HepG2 (cell line): ENCODE results near the gene HECTD2. TPM values are rescaled to one million over a fixed set of nuclear protein-coding genes. Genes with fewer than 3 reads are reported as not detected.

Source experiments
- ATAC-seq: fragments of 200-7000 bp; cut with Tn5 transposase; 3 replicates; pipeline ENCODE4 v1.9.1; 2020; ENCODE audit warnings: mild to moderate bottlenecking, moderate library complexity
- BruUV-seq: library from RNA; stranded (reverse); fragments of 400-500 nt; replicated peaks from 2 replicates; lab custom pipeline; 2021; lab: Mats Ljungman, UMichigan
- CTCF ChIA-PET: fragments of 300-600 bp; formaldehyde crosslinking; extraction: SDS; loops from one replicate; lab custom pipeline; 2021; ENCODE audit warnings: low total read pairs, inconsistent platforms, low intra/inter-chr PET ratio; lab: Yijun Ruan, JAX
- POLR2A ChIA-PET: fragments of 350-600 bp; sonication (Branson Sonifier 250); formaldehyde crosslinking; loops from one replicate; lab custom pipeline; 2020; ENCODE audit warnings: antibody characterized with exemption, inconsistent platforms; lab: Yijun Ruan, JAX
- DNase-seq: peaks from one replicate; pipeline ENCODE4 v3.0.0-alpha.2; 2015; ENCODE audit warnings: low spot score
- FAIRE-seq: peaks from 3 replicates; lab custom pipeline; 2011; peaks lifted over from hg19 to GRCh38; lab: Jason Lieb, UNC
- H2AFZ ChIP-seq: one replicate; pipeline ENCODE4 v1.6.1; 2011; ENCODE audit warnings: low read length, inconsistent platforms
- H3K27ac ChIP-seq: fragments of 300-600 bp; 3 replicates; pipeline ENCODE4 v1.8.0; 2011; ENCODE audit warnings: mixed run types, mild to moderate bottlenecking, mixed read lengths, low read length, inconsistent platforms; ENCODE audit not compliant: insufficient read depth; ENCODE audit errors: extremely low read length
- H3K27me3 ChIP-seq, 2 experiments: fragments of 200-600 bp in 1 of 2; 2 replicates in 1 of 2; 3 replicates in 1 of 2; pipeline versions ENCODE4 v1.6.0 to v1.8.0; 2011; ENCODE audit warnings: low read length in 2 of 2, mild to moderate bottlenecking in 2 of 2, moderate library complexity in 2 of 2, inconsistent platforms in 1 of 2; ENCODE audit not compliant: insufficient read depth in 2 of 2, control insufficient read depth in 1 of 2
- H3K36me3 ChIP-seq, 2 experiments: fragments of 200-600 bp in 1 of 2; replicated peaks in 1 of 2; 2 replicates in 1 of 2; 3 replicates in 1 of 2; pipeline versions ENCODE4 v1.5.1 to v1.8.0; 2011; ENCODE audit warnings: low read length in 2 of 2, inconsistent platforms in 1 of 2; ENCODE audit not compliant: insufficient read depth in 2 of 2, control insufficient read depth in 1 of 2
- H3K4me1 ChIP-seq: 2 replicates; pipeline ENCODE4 v1.5.1; 2012; ENCODE audit warnings: low read length, inconsistent platforms; ENCODE audit not compliant: insufficient read depth
- H3K4me2 ChIP-seq: 2 replicates; pipeline ENCODE4 v1.6.0; 2011; ENCODE audit warnings: low read depth, low read length, inconsistent platforms
- H3K4me3 ChIP-seq, 3 experiments: fragments of 200-600 bp in 1 of 3; sonication (generic), shearing (Covaris generic) in 1 of 3; replicated peaks in 1 of 3; 2 replicates each; pipeline ENCODE4 v1.5.1; 2011 to 2016; ENCODE audit warnings: low read length in 3 of 3, inconsistent platforms in 2 of 3, low read depth in 2 of 3, mild to moderate bottlenecking in 2 of 3, control low read depth in 1 of 3, mixed read lengths in 1 of 3; ENCODE audit not compliant: insufficient read depth in 1 of 3
- H3K79me2 ChIP-seq: one replicate; pipeline ENCODE4 v1.6.1; 2011; ENCODE audit warnings: low read length, inconsistent platforms; ENCODE audit not compliant: insufficient read depth
- H3K9ac ChIP-seq: 2 replicates; pipeline ENCODE4 v1.6.0; 2011; ENCODE audit warnings: mild to moderate bottlenecking, low read depth, low read length, inconsistent platforms; ENCODE audit not compliant: insufficient read depth
- H3K9me3 ChIP-seq: 2 replicates; pipeline ENCODE4 v1.5.1; 2012; ENCODE audit warnings: mild to moderate bottlenecking, low read length
- H4K20me1 ChIP-seq: 2 replicates; pipeline ENCODE4 v1.6.0; 2011; ENCODE audit warnings: inconsistent platforms, mild to moderate bottlenecking, low read length, moderate library complexity; ENCODE audit not compliant: insufficient read depth
- MIER3 ChIP-seq: IDR thresholded peaks from 2 replicates; pipeline ENCODE4 v1.6.1; 2016; ENCODE audit warnings: missing compliant biosample characterization, borderline replicate concordance
- NCOA5 ChIP-seq: sonication (generic); formaldehyde crosslinking; IDR thresholded peaks from 2 replicates; pipeline ENCODE4 v1.4.0; 2020; ENCODE audit warnings: missing genetic modification reagents
- PRPF4 ChIP-seq: fragments of 200-400 bp; formaldehyde crosslinking; IDR thresholded peaks from 2 replicates; pipeline ENCODE4 v1.6.1; 2016; ENCODE audit warnings: low read length, low read depth; ENCODE audit not compliant: poor library complexity, severe bottlenecking
- RBM39 ChIP-seq: fragments of 200-400 bp; formaldehyde crosslinking; IDR thresholded peaks from one replicate; pipeline ENCODE4 v1.6.1; 2018; ENCODE audit warnings: antibody characterized with exemption, mild to moderate bottlenecking, low read depth, low read length; ENCODE audit not compliant: poor library complexity, severe bottlenecking
- SMARCE1 ChIP-seq: fragments of 450-650 bp; IDR thresholded peaks from 2 replicates; pipeline ENCODE4 v1.6.1; 2017; ENCODE audit warnings: borderline replicate concordance
- SOX13 ChIP-seq, 3 experiments: fragments of 450-650 bp in 1 of 3; sonication (generic) in 1 of 3; formaldehyde crosslinking in 1 of 3; IDR thresholded peaks in 2 of 3; conservative IDR thresholded peaks in 1 of 3; 2 replicates each; pipeline versions ENCODE4 v1.5.0 to v1.6.1; 2016 to 2020; ENCODE audit warnings: antibody characterized with exemption in 1 of 3, mild to moderate bottlenecking in 1 of 3, missing compliant biosample characterization in 1 of 3, missing genetic modification reagents in 1 of 3, moderate library complexity in 1 of 3
- SP4 ChIP-seq: sonication (generic); formaldehyde crosslinking; IDR thresholded peaks from 2 replicates; pipeline ENCODE4 v1.8.1; 2023; ENCODE audit warnings: mild to moderate bottlenecking, missing genetic modification reagents
- TCF7 ChIP-seq: sonication (generic); IDR thresholded peaks from 2 replicates; pipeline ENCODE4 v1.6.1; 2016; ENCODE audit warnings: antibody characterized with exemption, low read depth
- TRIM24 ChIP-seq: sonication (generic); formaldehyde crosslinking; IDR thresholded peaks from 2 replicates; pipeline ENCODE4 v1.8.0; 2022; ENCODE audit warnings: mild to moderate bottlenecking, missing genetic modification reagents
- U2AF2 ChIP-seq: fragments of 200-400 bp; formaldehyde crosslinking; IDR thresholded peaks from 2 replicates; pipeline ENCODE4 v1.6.1; 2017; ENCODE audit warnings: low read depth, mild to moderate bottlenecking, low read length
- ZNF17 ChIP-seq: sonication (generic); formaldehyde crosslinking; IDR thresholded peaks from 2 replicates; pipeline ENCODE4 v1.5.0; 2020; ENCODE audit warnings: mild to moderate bottlenecking, missing genetic modification reagents
- ZNF180 ChIP-seq: sonication (generic); formaldehyde crosslinking; IDR thresholded peaks from 2 replicates; pipeline ENCODE4 v1.4.0; 2020; ENCODE audit warnings: low read depth, missing genetic modification reagents, borderline replicate concordance
- ZNF33A ChIP-seq: sonication (generic); formaldehyde crosslinking; IDR thresholded peaks from 2 replicates; pipeline ENCODE4 v1.5.1; 2020; ENCODE audit warnings: missing genetic modification reagents, mild to moderate bottlenecking, moderate library complexity, borderline replicate concordance
- ZNF44 ChIP-seq: sonication (generic); formaldehyde crosslinking; IDR thresholded peaks from 2 replicates; pipeline ENCODE4 v1.5.1; 2020; ENCODE audit warnings: mild to moderate bottlenecking, missing genetic modification reagents
- ZNF503 ChIP-seq: sonication (generic); formaldehyde crosslinking; IDR thresholded peaks from 2 replicates; pipeline ENCODE4 v1.4.0; 2020; ENCODE audit warnings: missing genetic modification reagents
- WGBS: methylation state at CpG from one replicate; pipeline ENCODE4 v1.1.6; 2017; ENCODE audit warnings: low lambda C conversion rate; 5-methylcytosine and 5-hydroxymethylcytosine counted together
- in situ Hi-C: cut with HindIII; loops from 2 replicates; pipeline ENCODE4 v1.10.0; 2017; ENCODE audit warnings: low pct_unique_long_range_greater_than_20kb; ENCODE audit not compliant: extremely low pct_ligation_motif_present
- intact Hi-C: fragments of 100-400 bp; cut with micrococcal nuclease; formaldehyde crosslinking; loops from one replicate; pipeline ENCODE4 v1.10.0; 2022; ENCODE audit not compliant: unreplicated experiment
- polyA plus RNA-seq, 8 experiments: library from polyadenylated mRNA; depleted of rRNA in 3 of 8; stranded (reverse) in 7 of 8; unstranded in 1 of 8; fragments of >200 nt; fragmentation: Illumina TruSeq in 4 of 8; extraction: Trizol in 4 of 8; gene quantifications; 2 replicates each; pipeline versions ENCODE4 v1.2.1 to v1.2.3, GENCODE V29; 2011 to 2016; ENCODE audit warnings: low read depth in 4 of 8, missing spikeins in 1 of 8, mixed read lengths in 1 of 8; ENCODE audit not compliant: insufficient read depth in 1 of 8
- total RNA-seq, 5 experiments: library from RNA; depleted of rRNA; stranded (reverse); fragments of >200 nt; fragmentation: Illumina TruSeq; extraction: Trizol; gene quantifications; 2 replicates each; pipeline ENCODE4 v1.2.3, GENCODE V29; 2016; ENCODE audit warnings: low read depth in 1 of 5
- TF ChIP-seq, protein P1 (sequence below): sonication (generic); formaldehyde crosslinking; IDR thresholded peaks from 2 replicates; pipeline ENCODE4 v1.8.0; 2022; ENCODE audit warnings: mild to moderate bottlenecking, missing genetic modification reagents, moderate library complexity
- TF ChIP-seq, protein P2 (sequence below): sonication (generic); formaldehyde crosslinking; IDR thresholded peaks from 2 replicates; pipeline ENCODE4 v1.4.0; 2020; ENCODE audit warnings: mild to moderate bottlenecking, missing genetic modification reagents
- TF ChIP-seq, protein P3 (sequence below): sonication (generic); formaldehyde crosslinking; IDR thresholded peaks from 2 replicates; pipeline ENCODE4 v1.4.0; 2020; ENCODE audit warnings: missing genetic modification reagents, borderline replicate concordance

Gene HECTD2
- total and polyA plus RNA-seq, 2 of the 13 experiments (the other 11 are each of a cell fraction or from before 2014, with no cell fraction given) = 3.2 to 5.2 TPM

DNA sequence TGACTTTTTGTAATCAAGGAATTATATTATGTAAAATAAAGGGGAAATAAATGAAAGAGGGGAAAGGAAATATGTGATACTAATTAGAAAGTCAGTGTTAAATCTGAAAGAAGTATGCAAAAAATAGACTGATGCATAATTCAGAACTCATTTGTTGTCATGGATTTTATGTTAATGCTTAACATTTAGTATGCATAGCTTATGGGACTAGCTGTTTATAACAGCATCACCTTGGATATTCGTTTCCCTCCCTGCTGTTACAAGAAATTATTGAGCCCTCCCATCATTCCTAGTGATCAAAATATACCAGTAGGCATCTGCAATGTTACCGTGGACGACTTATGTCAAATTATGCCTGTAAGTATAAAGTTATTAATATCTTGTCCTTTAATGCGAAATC lies 85.9 kb downstream of the HECTD2 start:
- POLR2A ChIA-PET = no interaction called here
- in situ Hi-C loops = loop anchor here (5.0 kb wide), 1 partner anchor 136 kb away; the partner anchor contains the start of gene PPP1R3C
- Histone ChIP-seq H4K20me1 (no peaks in the 10 kb centered on the region), H3K4me2 (no peak overlapping the region), H3K36me3 (no peaks in the 10 kb centered on the region), H3K9me3 (no peaks in the 10 kb centered on the region), H3K79me2 (no peaks in the 10 kb centered on the region), H3K4me3 (no peak overlapping the region), H3K27me3 (no peaks in the 10 kb centered on the region; a peak in 1 of 5 replicates), H3K4me1 (no peaks in the 10 kb centered on the region), H3K9ac (no peak overlapping the region), H2AFZ (no peak overlapping the region), H3K27ac (no peak overlapping the region)
- WGBS = 82% methylated on average over 4 of the region's 4 CpGs
- BruUV-seq = no TSS peak
- DNase-seq (no peak), FAIRE-seq (no peak), ATAC-seq (no peak)
- intact Hi-C loops = loop anchor here (10.0 kb wide), 1 partner anchor 249 kb away; no protein-coding TSS in a partner anchor
- CTCF ChIA-PET = interaction anchor here (4.9 kb wide), 1 partner anchor 139 kb away, joined by 40 read pairs; no protein-coding TSS in a partner anchor
- TF ChIP-seq MIER3 (CRISPR knock-in tag) = no peak
- no peak for TF ChIP-seq NCOA5 (CRISPR knock-in tag)
- no peak for TF ChIP-seq SOX13 (IDR thresholded peaks at IDR 0.05)
- TF ChIP-seq SOX13 (CRISPR knock-in tag; conservative IDR thresholded peaks at IDR 0.05 in 1 of 2, IDR thresholded peaks at IDR 0.05 in 1 of 2) = no peak
- no peak for TF ChIP-seq RBM39
- no peak for TF ChIP-seq ZNF17 (CRISPR knock-in tag)
- TF ChIP-seq, protein P1, sequence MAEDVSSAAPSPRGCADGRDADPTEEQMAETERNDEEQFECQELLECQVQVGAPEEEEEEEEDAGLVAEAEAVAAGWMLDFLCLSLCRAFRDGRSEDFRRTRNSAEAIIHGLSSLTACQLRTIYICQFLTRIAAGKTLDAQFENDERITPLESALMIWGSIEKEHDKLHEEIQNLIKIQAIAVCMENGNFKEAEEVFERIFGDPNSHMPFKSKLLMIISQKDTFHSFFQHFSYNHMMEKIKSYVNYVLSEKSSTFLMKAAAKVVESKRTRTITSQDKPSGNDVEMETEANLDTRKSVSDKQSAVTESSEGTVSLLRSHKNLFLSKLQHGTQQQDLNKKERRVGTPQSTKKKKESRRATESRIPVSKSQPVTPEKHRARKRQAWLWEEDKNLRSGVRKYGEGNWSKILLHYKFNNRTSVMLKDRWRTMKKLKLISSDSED (CRISPR knock-in tag) = no peak
- TF ChIP-seq, protein P2, sequence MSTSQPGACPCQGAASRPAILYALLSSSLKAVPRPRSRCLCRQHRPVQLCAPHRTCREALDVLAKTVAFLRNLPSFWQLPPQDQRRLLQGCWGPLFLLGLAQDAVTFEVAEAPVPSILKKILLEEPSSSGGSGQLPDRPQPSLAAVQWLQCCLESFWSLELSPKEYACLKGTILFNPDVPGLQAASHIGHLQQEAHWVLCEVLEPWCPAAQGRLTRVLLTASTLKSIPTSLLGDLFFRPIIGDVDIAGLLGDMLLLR (CRISPR knock-in tag) = no peak
- TF ChIP-seq TCF7 = no peak
- TF ChIP-seq, protein P3, sequence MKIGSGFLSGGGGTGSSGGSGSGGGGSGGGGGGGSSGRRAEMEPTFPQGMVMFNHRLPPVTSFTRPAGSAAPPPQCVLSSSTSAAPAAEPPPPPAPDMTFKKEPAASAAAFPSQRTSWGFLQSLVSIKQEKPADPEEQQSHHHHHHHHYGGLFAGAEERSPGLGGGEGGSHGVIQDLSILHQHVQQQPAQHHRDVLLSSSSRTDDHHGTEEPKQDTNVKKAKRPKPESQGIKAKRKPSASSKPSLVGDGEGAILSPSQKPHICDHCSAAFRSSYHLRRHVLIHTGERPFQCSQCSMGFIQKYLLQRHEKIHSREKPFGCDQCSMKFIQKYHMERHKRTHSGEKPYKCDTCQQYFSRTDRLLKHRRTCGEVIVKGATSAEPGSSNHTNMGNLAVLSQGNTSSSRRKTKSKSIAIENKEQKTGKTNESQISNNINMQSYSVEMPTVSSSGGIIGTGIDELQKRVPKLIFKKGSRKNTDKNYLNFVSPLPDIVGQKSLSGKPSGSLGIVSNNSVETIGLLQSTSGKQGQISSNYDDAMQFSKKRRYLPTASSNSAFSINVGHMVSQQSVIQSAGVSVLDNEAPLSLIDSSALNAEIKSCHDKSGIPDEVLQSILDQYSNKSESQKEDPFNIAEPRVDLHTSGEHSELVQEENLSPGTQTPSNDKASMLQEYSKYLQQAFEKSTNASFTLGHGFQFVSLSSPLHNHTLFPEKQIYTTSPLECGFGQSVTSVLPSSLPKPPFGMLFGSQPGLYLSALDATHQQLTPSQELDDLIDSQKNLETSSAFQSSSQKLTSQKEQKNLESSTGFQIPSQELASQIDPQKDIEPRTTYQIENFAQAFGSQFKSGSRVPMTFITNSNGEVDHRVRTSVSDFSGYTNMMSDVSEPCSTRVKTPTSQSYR = no peak
- no peak for TF ChIP-seq SMARCE1
- TF ChIP-seq ZNF44 (CRISPR knock-in tag) = no peak
- no peak for TF ChIP-seq ZNF33A
- TF ChIP-seq ZNF503 (CRISPR knock-in tag) = no peak
- TF ChIP-seq U2AF2 = no peak
- no peak for TF ChIP-seq SP4 (CRISPR knock-in tag)
- no peak for TF ChIP-seq ZNF180 (CRISPR knock-in tag)
- TF ChIP-seq PRPF4 = no peak
- TF ChIP-seq TRIM24 (CRISPR knock-in tag) = no peak
